WTC11 (cell line): ENCODE data around the gene RPS21.

Experiments
- CTCF ChIP-seq: fragments of 200-600 bp; IDR thresholded peaks from 2 replicates; pipeline ENCODE4 v1.8.0; 2022; ENCODE audit warnings: antibody characterized with exemption
- FOXK1 ChIP-seq: sonication (generic); formaldehyde crosslinking; IDR thresholded peaks from 2 replicates; pipeline ENCODE4 v1.8.0; 2022; ENCODE audit warnings: mild to moderate bottlenecking, moderate library complexity, missing genetic modification reagents
- FOXP4 ChIP-seq: sonication (generic); formaldehyde crosslinking; IDR thresholded peaks from 2 replicates; pipeline ENCODE4 v1.8.0; 2022; ENCODE audit warnings: mild to moderate bottlenecking, missing genetic modification reagents
- GRHL2 ChIP-seq: fragments of 250-450 bp; sonication (Bioruptor Pico); IDR thresholded peaks from 2 replicates; pipeline ENCODE4 v1.8.0; 2022; ENCODE audit warnings: mild to moderate bottlenecking, moderate library complexity; ENCODE audit not compliant: insufficient replicate concordance, severe bottlenecking
- IRF1 ChIP-seq: sonication (generic); formaldehyde crosslinking; IDR thresholded peaks from 2 replicates; pipeline ENCODE4 v1.8.0; 2023; ENCODE audit warnings: missing genetic modification reagents
- MAX ChIP-seq: sonication (generic); formaldehyde crosslinking; IDR thresholded peaks from 2 replicates; pipeline ENCODE4 v1.8.0; 2022; ENCODE audit warnings: mild to moderate bottlenecking, missing genetic modification reagents
- MLX ChIP-seq: sonication (generic); formaldehyde crosslinking; IDR thresholded peaks from 2 replicates; pipeline ENCODE4 v1.8.1; 2023; ENCODE audit warnings: mild to moderate bottlenecking, missing genetic modification reagents, moderate library complexity
- PRDM15 ChIP-seq: sonication (generic); formaldehyde crosslinking; IDR thresholded peaks from 2 replicates; pipeline ENCODE4 v1.8.0; 2022; ENCODE audit warnings: missing genetic modification reagents
- RELA ChIP-seq: sonication (generic); formaldehyde crosslinking; IDR thresholded peaks from 2 replicates; pipeline ENCODE4 v1.8.1; 2022; ENCODE audit warnings: missing genetic modification reagents, mild to moderate bottlenecking, borderline replicate concordance
- SMAD3 ChIP-seq: sonication (generic); formaldehyde crosslinking; IDR thresholded peaks from 2 replicates; pipeline ENCODE4 v1.8.0; 2022; ENCODE audit warnings: missing genetic modification reagents, mild to moderate bottlenecking, borderline replicate concordance
- SOX15 ChIP-seq: fragments of 250-450 bp; sonication (Bioruptor Pico); IDR thresholded peaks from 2 replicates; pipeline ENCODE4 v1.9.0; 2021; ENCODE audit warnings: mild to moderate bottlenecking
- STAT6 ChIP-seq: sonication (generic); formaldehyde crosslinking; conservative IDR thresholded peaks from 2 replicates; pipeline ENCODE4 v1.8.1; 2023; ENCODE audit warnings: mild to moderate bottlenecking, low read depth, missing genetic modification reagents, moderate library complexity
- ZNF423 ChIP-seq: fragments of 250-450 bp; sonication (Bioruptor Pico); IDR thresholded peaks from 2 replicates; pipeline ENCODE4 v2.1.2; 2022; ENCODE audit warnings: mild to moderate bottlenecking, moderate library complexity

GRCh38 chr20:62398120-62398821, 11.4 kb downstream of the RPS21 start:
- TF ChIP-seq MLX (CRISPR knock-in tag), result no peak
- TF ChIP-seq CTCF, result no peak
- TF ChIP-seq SMAD3 (CRISPR knock-in tag), result no peak
- TF ChIP-seq GRHL2 (CRISPR knock-in tag), result no peak
- no peak for TF ChIP-seq FOXP4 (CRISPR knock-in tag)
- TF ChIP-seq ZNF423 (CRISPR knock-in tag), result no peak
- no peak for TF ChIP-seq STAT6 (CRISPR knock-in tag)
- TF ChIP-seq SOX15, result no peak
- no peak for TF ChIP-seq FOXK1 (CRISPR knock-in tag)
- TF ChIP-seq PRDM15 (CRISPR knock-in tag), result no peak
- TF ChIP-seq IRF1, result no peak
- TF ChIP-seq MAX (CRISPR knock-in tag), result no peak
- no peak for TF ChIP-seq RELA (CRISPR knock-in tag)
